HG02884 (cell line): ENCODE results near the gene ZNF438.
"Not testable (repeated sequence)": the region's sequence is repeated elsewhere in the genome, so short reads cannot be mapped to it uniquely, and the experiment has no call there.

Source experiments
- ATAC-seq: cut with Tn5 transposase; IDR thresholded peaks from one replicate; pipeline ENCODE4 v1.9.1; 2021; ENCODE audit warnings: mild to moderate bottlenecking, moderate library complexity; ENCODE audit not compliant: unreplicated experiment

The ZNF438 gene

GRCh38 chr10:31031558-31032257 is at the start of gene ZNF438:
Gene ZNF438, minus strand, starts transcription at chr10:31031865. Its CDS starts 154,831 bp downstream, at chr10:30877034.
- ATAC-seq, result peak; percentile 74

GRCh38 chr10:31076610-31076988 is 44.9 kb upstream of the ZNF438 start:
- no peak for ATAC-seq

GRCh38 chr10:31075881-31076609 is 44.4 kb upstream of the ZNF438 start:
- no peak for ATAC-seq

- no peak for ATAC-seq
These were observed 43.8 kb upstream of the ZNF438 start for GRCh38 chr10:31075434-31075833.

GRCh38 chr10:31074722-31075086 is 43.0 kb upstream of the ZNF438 start:
- ATAC-seq, result no peak

- no peak for ATAC-seq
These were observed 42.5 kb upstream of the ZNF438 start for GRCh38 chr10:31073996-31074721.

GRCh38 chr10:31073211-31073610 is 41.5 kb upstream of the ZNF438 start:
- no peak for ATAC-seq

GRCh38 chr10:31072451-31072850 is 40.8 kb upstream of the ZNF438 start:
- no peak for ATAC-seq

GRCh38 chr10:31071232-31072005 is 39.8 kb upstream of the ZNF438 start:
- ATAC-seq, result no peak

- no peak for ATAC-seq
These were observed 39.0 kb upstream of the ZNF438 start for GRCh38 chr10:31070691-31071090.

GRCh38 chr10:31070025-31070424 is 38.4 kb upstream of the ZNF438 start:
- no peak for ATAC-seq

GRCh38 chr10:31069411-31069810 is 37.7 kb upstream of the ZNF438 start:
- ATAC-seq, result no peak

GRCh38 chr10:31064348-31064747 is 32.7 kb upstream of the ZNF438 start:
- ATAC-seq, result no peak

GRCh38 chr10:31063841-31064240 is 32.2 kb upstream of the ZNF438 start:
- no peak for ATAC-seq

GRCh38 chr10:31062856-31063255 is 31.2 kb upstream of the ZNF438 start:
- ATAC-seq, result no peak

- ATAC-seq, result no peak
These were observed 30.3 kb upstream of the ZNF438 start for GRCh38 chr10:31061941-31062340.

- no peak for ATAC-seq
These were observed 27.4 kb upstream of the ZNF438 start for GRCh38 chr10:31058795-31059703.

GRCh38 chr10:31056678-31057077 is 25.0 kb upstream of the ZNF438 start:
- ATAC-seq, result not testable (repeated sequence)

- no peak for ATAC-seq
These were observed 24.0 kb upstream of the ZNF438 start for GRCh38 chr10:31055573-31056251.
